Trophoblast cell (in vitro differentiated cells and primary cell): ENCODE data around the gene ABR.

Experiments used
- DNase-seq, 2 donors: peaks; one replicate each; pipeline ENCODE4 v3.0.0-alpha.2; 2016
- H2AFZ ChIP-seq: 2 replicates; pipeline ENCODE4 v1.6.1; 2013; ENCODE audit warnings: low read length, moderate library complexity, mild to moderate bottlenecking; ENCODE audit not compliant: insufficient read depth, poor library complexity
- H2AK5ac ChIP-seq: 2 replicates; pipeline ENCODE4 v1.6.1; 2013; ENCODE audit warnings: mild to moderate bottlenecking, low read length
- H2BK120ac ChIP-seq: 2 replicates; pipeline ENCODE4 v1.6.1; 2013; ENCODE audit warnings: low read length, mild to moderate bottlenecking, moderate library complexity; ENCODE audit not compliant: insufficient read depth, poor library complexity
- H2BK12ac ChIP-seq: 2 replicates; pipeline ENCODE4 v1.6.1; 2013; ENCODE audit warnings: mild to moderate bottlenecking, low read length, moderate library complexity
- H2BK5ac ChIP-seq: 2 replicates; pipeline ENCODE4 v1.6.1; 2013; ENCODE audit warnings: low read length, low read depth, moderate library complexity, mild to moderate bottlenecking; ENCODE audit not compliant: poor library complexity
- H3K14ac ChIP-seq: 2 replicates; pipeline ENCODE4 v1.6.1; 2013; ENCODE audit warnings: mild to moderate bottlenecking, low read length
- H3K18ac ChIP-seq: 2 replicates; pipeline ENCODE4 v1.6.1; 2013; ENCODE audit warnings: mild to moderate bottlenecking, low read length
- H3K23ac ChIP-seq: 2 replicates; pipeline ENCODE4 v1.6.1; 2013; ENCODE audit warnings: low read length
- H3K27ac ChIP-seq: 2 replicates; pipeline ENCODE4 v1.5.1; 2013; ENCODE audit warnings: low read depth, mild to moderate bottlenecking, inconsistent platforms, low read length, moderate library complexity
- H3K27me3 ChIP-seq: 2 replicates; pipeline ENCODE4 v1.6.1; 2013; ENCODE audit warnings: inconsistent platforms, mild to moderate bottlenecking, low read length, moderate library complexity; ENCODE audit not compliant: insufficient read depth
- H3K36me3 ChIP-seq, 2 experiments: 1 replicate in 1 of 2; 2 replicates in 1 of 2; pipeline ENCODE4 v1.6.1; 2013; ENCODE audit warnings: low read length in 2 of 2, mild to moderate bottlenecking in 2 of 2, moderate library complexity in 1 of 2; ENCODE audit not compliant: insufficient read depth in 2 of 2, control insufficient read depth in 1 of 2
- H3K4ac ChIP-seq: 2 replicates; pipeline ENCODE4 v1.6.1; 2013; ENCODE audit warnings: low read depth, mild to moderate bottlenecking, low read length, moderate library complexity
- H3K4me1 ChIP-seq, 2 experiments: 1 replicate in 1 of 2; 2 replicates in 1 of 2; pipeline ENCODE4 v1.6.1; 2013; ENCODE audit warnings: low read length in 2 of 2, mild to moderate bottlenecking in 2 of 2, moderate library complexity in 1 of 2; ENCODE audit not compliant: insufficient read depth in 2 of 2, control insufficient read depth in 1 of 2
- H3K4me2 ChIP-seq: 2 replicates; pipeline ENCODE4 v1.6.1; 2013; ENCODE audit warnings: inconsistent platforms, mild to moderate bottlenecking, low read length, moderate library complexity
- H3K4me3 ChIP-seq: 2 replicates; pipeline ENCODE4 v1.5.1; 2013; ENCODE audit warnings: mild to moderate bottlenecking, low read depth, low read length, inconsistent platforms
- H3K79me1 ChIP-seq: one replicate; pipeline ENCODE4 v1.6.1; 2013; ENCODE audit warnings: low read length
- H3K79me2 ChIP-seq: 2 replicates; pipeline ENCODE4 v1.6.1; 2013; ENCODE audit warnings: low read length, mild to moderate bottlenecking; ENCODE audit not compliant: control insufficient read depth, insufficient read depth, poor library complexity
- H3K9ac ChIP-seq: 2 replicates; pipeline ENCODE4 v1.6.1; 2013; ENCODE audit warnings: mild to moderate bottlenecking, low read length
- H3K9me3 ChIP-seq: 2 replicates; pipeline ENCODE4 v1.6.1; 2013; ENCODE audit warnings: low read depth, mild to moderate bottlenecking, control low read depth, inconsistent platforms, low read length; ENCODE audit not compliant: insufficient read depth
- H4K12ac ChIP-seq: 2 replicates; pipeline ENCODE4 v1.6.1; 2013; ENCODE audit warnings: low read depth, mild to moderate bottlenecking, low read length, moderate library complexity
- H4K8ac ChIP-seq: 2 replicates; pipeline ENCODE4 v1.6.1; 2013; ENCODE audit warnings: low read depth, mild to moderate bottlenecking, low read length, moderate library complexity
- H4K91ac ChIP-seq: one replicate; pipeline ENCODE4 v1.6.1; 2013; ENCODE audit warnings: low read depth, mild to moderate bottlenecking, low read length, moderate library complexity
- WGBS: extraction: QIAGEN DNeasy Blood & Tissue Kit; methylation state at CpG from one replicate; pipeline ENCODE4 v1.1.7; 2013; ENCODE audit warnings: missing lambda C conversion rate; ENCODE audit not compliant: insufficient read length, insufficient coverage; ENCODE audit errors: extremely low coverage; 5-methylcytosine and 5-hydroxymethylcytosine counted together

The ABR gene

DNA sequence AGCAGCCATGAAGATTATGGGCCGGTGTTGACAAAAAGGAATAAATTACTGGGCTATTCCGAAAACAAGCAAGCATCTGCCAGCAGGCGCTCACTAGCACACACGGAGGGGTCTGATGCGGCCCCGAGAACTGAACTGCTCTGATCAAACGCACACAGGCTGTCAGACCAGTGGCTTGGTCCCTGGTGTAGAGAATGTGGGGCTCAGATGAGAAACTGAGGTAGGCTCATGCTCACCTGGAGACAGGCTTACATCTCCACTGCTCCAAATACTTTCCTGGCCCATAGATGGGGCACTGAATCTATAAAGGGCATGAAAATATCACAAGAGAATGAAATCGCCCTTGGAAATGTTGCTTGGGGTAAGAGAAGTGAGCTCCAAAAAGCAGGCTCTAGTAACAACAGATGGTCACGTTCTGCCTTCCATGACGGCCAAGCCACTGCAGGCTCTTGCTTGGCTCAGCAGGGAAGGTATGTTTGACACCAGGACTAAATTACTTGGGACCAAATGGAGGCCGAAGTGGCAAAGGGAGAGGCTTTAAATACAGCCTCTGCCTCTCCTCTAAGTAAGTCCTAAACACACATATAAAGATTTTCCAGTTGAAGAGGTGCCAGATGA is 5.4 kb downstream of the ABR start:
- no peaks in the 10 kb centered on the region for H3K9me3 ChIP-seq
- H2AFZ ChIP-seq: no peak overlapping the region
- DNase-seq: no peak
- H3K79me1 ChIP-seq: peaks cover 3% of the 10 kb centered on the region
- no peak overlapping the region for H3K4ac ChIP-seq
- H3K14ac ChIP-seq: no peak overlapping the region
- peaks cover 3% of the 10 kb centered on the region for H3K79me2 ChIP-seq
- peaks cover 10 to 15% of the 10 kb centered on the region in 2 experiments for H3K4me1 ChIP-seq
- no peak overlapping the region for H4K12ac ChIP-seq
- H2BK12ac ChIP-seq: no peak overlapping the region
- no CpG with 5 or more reads among the region's 11 CpGs for WGBS
- no peak overlapping the region for H2BK120ac ChIP-seq
- H3K23ac ChIP-seq: no peak overlapping the region
- H2AK5ac ChIP-seq: no peak overlapping the region
- no peak overlapping the region for H3K4me3 ChIP-seq
- H3K9ac ChIP-seq: no peak overlapping the region
- H4K91ac ChIP-seq: no peak overlapping the region
- H3K27me3 ChIP-seq: peaks cover 4% of the 10 kb centered on the region
- no peak overlapping the region for H3K27ac ChIP-seq
- no peak overlapping the region for H4K8ac ChIP-seq
- H3K36me3 ChIP-seq: peaks cover 0 to 2% of the 10 kb centered on the region in 2 experiments
- no peak overlapping the region for H3K4me2 ChIP-seq
- no peak overlapping the region for H3K18ac ChIP-seq
- no peak overlapping the region for H2BK5ac ChIP-seq

DNA sequence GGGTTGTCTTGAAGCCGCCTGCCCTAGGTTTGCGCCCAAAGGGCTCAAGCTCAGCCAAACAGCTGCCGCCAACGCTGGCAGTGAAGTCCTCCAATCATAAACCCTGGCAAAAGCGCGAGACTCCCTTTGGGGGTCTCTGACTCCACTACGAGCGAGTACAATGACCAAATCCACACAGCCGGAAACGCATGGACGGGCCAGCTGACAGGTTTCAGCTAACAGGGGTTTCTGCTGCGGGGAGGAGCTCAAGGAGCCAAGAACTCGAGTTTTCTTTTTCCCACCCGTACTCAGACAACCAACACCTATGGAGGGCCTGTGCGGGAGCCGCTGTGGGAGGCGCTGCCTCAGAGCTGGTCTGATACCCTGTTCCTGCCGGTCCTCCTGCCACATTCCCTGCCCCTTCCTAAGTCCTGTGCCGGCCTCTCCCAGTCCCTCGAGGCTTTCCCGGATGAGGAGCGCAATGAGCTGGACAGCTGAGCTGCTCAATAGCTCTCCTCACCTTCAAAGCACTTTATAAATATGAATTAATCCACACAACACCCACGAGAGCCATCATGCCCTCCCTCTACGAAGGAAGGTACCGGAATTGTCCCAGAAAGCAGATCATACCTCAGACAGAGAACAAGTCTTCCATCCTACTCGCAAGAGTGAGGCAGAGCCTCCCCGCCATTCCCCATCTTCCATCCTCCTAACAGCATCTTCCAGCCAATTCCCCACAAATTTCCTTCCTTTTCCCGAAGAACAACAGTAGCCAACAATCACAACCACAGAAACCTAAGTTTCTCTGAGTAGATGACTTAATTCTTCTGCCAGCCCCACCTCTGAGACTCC is 6.1 kb downstream of the ABR start:
- Histone ChIP-seq H3K9me3 (no peaks in the 10 kb centered on the region), H3K18ac (no peak overlapping the region), H2BK12ac (no peak overlapping the region), H2AFZ (no peak overlapping the region), H3K79me2 (no peaks in the 10 kb centered on the region), H4K8ac (no peak overlapping the region), H2AK5ac (no peak overlapping the region), H3K27me3 (no peaks in the 10 kb centered on the region), H4K12ac (no peak overlapping the region), H3K4me3 (no peak overlapping the region), H2BK120ac (no peak overlapping the region), H3K4ac (no peak overlapping the region), H3K4me2 (no peak overlapping the region), H3K9ac (no peak overlapping the region), H3K27ac (no peak overlapping the region), H3K79me1 (no peaks in the 10 kb centered on the region), H3K36me3 (peaks cover 0 to 2% of the 10 kb centered on the region in 2 experiments), H3K14ac (no peak overlapping the region), H3K23ac (no peak overlapping the region), H3K4me1 (peaks cover 10 to 11% of the 10 kb centered on the region in 2 experiments), H2BK5ac (no peak overlapping the region), H4K91ac (no peak overlapping the region)
- DNase-seq: no peak
- 100% methylated on average over 1 of the region's 28 CpGs for WGBS

DNA sequence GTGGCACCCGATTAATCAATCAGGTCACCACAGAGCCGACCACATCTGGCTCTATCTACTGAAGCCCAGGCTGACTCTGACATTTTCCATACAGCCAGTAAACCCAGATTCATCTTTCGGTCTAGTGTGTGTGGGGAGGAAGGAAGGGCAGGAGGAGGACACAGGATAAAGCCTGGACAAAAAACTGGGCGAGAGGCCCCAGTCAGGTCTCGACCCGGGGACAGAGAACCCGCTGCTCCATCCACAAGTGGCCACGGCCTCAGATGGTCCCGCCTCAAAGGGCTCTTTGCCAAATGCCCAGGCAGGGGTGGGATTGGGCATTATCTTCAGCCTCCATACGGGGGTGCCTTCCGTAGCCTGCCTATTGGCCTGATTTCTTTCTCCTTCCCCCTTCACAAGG is 7.8 kb downstream of the ABR start:
- WGBS: no CpG with 5 or more reads among the region's 11 CpGs
- no peak for DNase-seq
- no peak overlapping the region for H3K23ac ChIP-seq
- no peak overlapping the region for H2AK5ac ChIP-seq
- H3K79me2 ChIP-seq: no peaks in the 10 kb centered on the region
- H3K9me3 ChIP-seq: peaks cover 4% of the 10 kb centered on the region
- no peak overlapping the region for H3K4ac ChIP-seq
- H3K36me3 ChIP-seq: peaks cover 2 to 3% of the 10 kb centered on the region in 2 experiments
- H3K27me3 ChIP-seq: no peaks in the 10 kb centered on the region
- H4K8ac ChIP-seq: no peak overlapping the region
- no peak overlapping the region for H3K9ac ChIP-seq
- H3K4me1 ChIP-seq: peaks cover 0 to 2% of the 10 kb centered on the region in 2 experiments
- no peaks in the 10 kb centered on the region for H3K79me1 ChIP-seq
- H4K12ac ChIP-seq: no peak overlapping the region
- no peak overlapping the region for H2AFZ ChIP-seq
- no peak overlapping the region for H2BK120ac ChIP-seq
- H2BK5ac ChIP-seq: no peak overlapping the region
- no peak overlapping the region for H3K14ac ChIP-seq
- H3K4me3 ChIP-seq: no peak overlapping the region
- H4K91ac ChIP-seq: no peak overlapping the region
- H3K18ac ChIP-seq: no peak overlapping the region
- no peak overlapping the region for H3K4me2 ChIP-seq
- H3K27ac ChIP-seq: no peak overlapping the region
- H2BK12ac ChIP-seq: no peak overlapping the region

DNA sequence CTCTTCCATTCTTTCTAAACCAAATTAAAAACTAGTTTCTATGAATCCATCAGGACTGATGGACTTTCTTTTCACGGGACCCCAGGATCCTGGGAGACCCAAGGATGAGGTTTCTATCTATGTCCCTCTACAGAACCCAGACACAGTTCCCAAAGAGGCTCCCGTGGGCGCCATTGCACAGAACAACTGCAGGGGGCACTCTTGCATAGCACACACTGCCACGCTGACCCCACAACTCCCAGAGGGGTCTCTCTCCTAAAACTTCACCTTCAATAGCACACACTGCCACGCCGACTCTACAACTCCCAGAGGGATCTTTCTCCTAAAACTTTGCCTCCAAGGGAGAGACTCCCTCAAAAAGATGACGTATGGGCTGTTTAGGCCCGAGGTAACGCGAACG is 9.0 kb downstream of the ABR start:
- no CpG with 5 or more reads among the region's 11 CpGs for WGBS

More for the DNA sequence above, 9.0 kb downstream of the ABR start:
- H3K36me3 ChIP-seq: peaks cover 2 to 3% of the 10 kb centered on the region in 2 experiments
- no peak overlapping the region for H3K4ac ChIP-seq
- H4K91ac ChIP-seq: no peak overlapping the region
- no peak overlapping the region for H2BK120ac ChIP-seq
- H4K12ac ChIP-seq: no peak overlapping the region
- no peaks in the 10 kb centered on the region for H3K27me3 ChIP-seq
- H3K79me2 ChIP-seq: no peaks in the 10 kb centered on the region
- H3K9ac ChIP-seq: no peak overlapping the region
- no peak overlapping the region for H3K27ac ChIP-seq
- no peaks in the 10 kb centered on the region for H3K4me1 ChIP-seq
- H3K14ac ChIP-seq: no peak overlapping the region
- no peaks in the 10 kb centered on the region for H3K79me1 ChIP-seq
- no peak overlapping the region for H3K18ac ChIP-seq
- no peak for DNase-seq
- no peak overlapping the region for H3K23ac ChIP-seq
- no peak overlapping the region for H2BK5ac ChIP-seq
- peaks cover 4% of the 10 kb centered on the region for H3K9me3 ChIP-seq
- H2AK5ac ChIP-seq: no peak overlapping the region
- H3K4me2 ChIP-seq: no peak overlapping the region
- H2AFZ ChIP-seq: no peak overlapping the region
- H4K8ac ChIP-seq: no peak overlapping the region
- no peak overlapping the region for H2BK12ac ChIP-seq
- no peak overlapping the region for H3K4me3 ChIP-seq
